HepG2 (cell line): Measurements from ENCODE around the gene MRPS34. TPM values are rescaled to one million over a fixed set of nuclear protein-coding genes. Genes with fewer than 3 reads are reported as not detected.
A peak's percentile ranks its signal among the peaks of the same experiment; 100 is the strongest.

Experiments
- BCL6 ChIP-seq: IDR thresholded peaks from 2 replicates; pipeline ENCODE4 v1.6.1; 2016; ENCODE audit warnings: missing genetic modification reagents, missing compliant biosample characterization
- CBX2 ChIP-seq, 2 experiments: fragments of 200-600 bp in 1 of 2; sonication (generic); formaldehyde crosslinking in 1 of 2; IDR thresholded peaks; 2 replicates each; pipeline versions ENCODE4 v1.7.0 to v1.8.1; 2018 to 2022; ENCODE audit warnings: low read depth in 2 of 2, low read length in 1 of 2, mild to moderate bottlenecking in 1 of 2, missing genetic modification reagents in 1 of 2
- DNMT3B ChIP-seq: conservative IDR thresholded peaks from 2 replicates; pipeline ENCODE4 v1.6.1; 2016; ENCODE audit warnings: missing biosample characterization, control low read depth
- HMGA1 ChIP-seq: sonication (generic); formaldehyde crosslinking; conservative IDR thresholded peaks from 2 replicates; pipeline ENCODE4 v1.4.0; 2020; ENCODE audit warnings: missing genetic modification reagents
- KAT8 ChIP-seq: IDR thresholded peaks from 2 replicates; pipeline ENCODE4 v1.6.1; 2016; ENCODE audit warnings: missing genetic modification reagents, missing compliant biosample characterization
- NFKBIZ ChIP-seq: IDR thresholded peaks from 2 replicates; pipeline ENCODE4 v1.6.1; 2018; ENCODE audit warnings: missing genetic modification reagents, missing compliant biosample characterization
- PREB ChIP-seq: sonication (generic); formaldehyde crosslinking; IDR thresholded peaks from 2 replicates; pipeline ENCODE4 v1.4.0; 2020; ENCODE audit warnings: missing genetic modification reagents
- REST ChIP-seq, 2 experiments: IDR thresholded peaks; 2 replicates each; pipeline ENCODE4 v1.6.1; 2011 to 2012; ENCODE audit warnings: low read length in 2 of 2, borderline replicate concordance in 1 of 2, low read depth in 1 of 2, mild to moderate bottlenecking in 1 of 2, moderate library complexity in 1 of 2
- SNAPC5 ChIP-seq: sonication (generic); formaldehyde crosslinking; IDR thresholded peaks from 2 replicates; pipeline ENCODE4 v1.8.1; 2023; ENCODE audit warnings: mild to moderate bottlenecking, missing genetic modification reagents, borderline replicate concordance
- SP1 ChIP-seq, 2 experiments: fragments of 450-650 bp in 1 of 2; sonication (generic) in 1 of 2; formaldehyde crosslinking in 1 of 2; IDR thresholded peaks; 2 replicates each; pipeline versions ENCODE4 v1.4.0 to v1.6.1; 2016 to 2020; ENCODE audit warnings: missing genetic modification reagents in 1 of 2
- YY1 ChIP-seq: IDR thresholded peaks from 2 replicates; pipeline ENCODE4 v1.6.1; 2011; ENCODE audit warnings: low read length, low read depth, moderate library complexity, mild to moderate bottlenecking; ENCODE audit not compliant: insufficient read depth, insufficient replicate concordance
- ZFP36L2 ChIP-seq: sonication (generic); formaldehyde crosslinking; IDR thresholded peaks from 2 replicates; pipeline ENCODE4 v1.4.0; 2020; ENCODE audit warnings: missing genetic modification reagents
- ZMYM3 ChIP-seq: sonication (generic); formaldehyde crosslinking; IDR thresholded peaks from 2 replicates; pipeline ENCODE4 v1.5.1; 2020; ENCODE audit warnings: mild to moderate bottlenecking, missing genetic modification reagents
- ZNF362 ChIP-seq: sonication (generic); formaldehyde crosslinking; IDR thresholded peaks from 2 replicates; pipeline ENCODE4 v1.4.0; 2020; ENCODE audit warnings: missing genetic modification reagents, mild to moderate bottlenecking, borderline replicate concordance
- ZNF512B ChIP-seq: sonication (generic); formaldehyde crosslinking; IDR thresholded peaks from 2 replicates; pipeline ENCODE4 v1.5.1; 2020; ENCODE audit warnings: missing genetic modification reagents, mild to moderate bottlenecking, borderline replicate concordance
- ZNF546 ChIP-seq: sonication (generic); formaldehyde crosslinking; conservative IDR thresholded peaks from 2 replicates; pipeline ENCODE4 v1.8.1; 2023; ENCODE audit warnings: mild to moderate bottlenecking, missing genetic modification reagents
- polyA plus RNA-seq, 8 experiments: library from polyadenylated mRNA; depleted of rRNA in 3 of 8; stranded (reverse) in 7 of 8; unstranded in 1 of 8; fragments of >200 nt; fragmentation: Illumina TruSeq in 4 of 8; extraction: Trizol in 4 of 8; gene quantifications; 2 replicates each; pipeline versions ENCODE4 v1.2.1 to v1.2.3, GENCODE V29; 2011 to 2016; ENCODE audit warnings: low read depth in 4 of 8, missing spikeins in 1 of 8, mixed read lengths in 1 of 8; ENCODE audit not compliant: insufficient read depth in 1 of 8
- total RNA-seq, 5 experiments: library from RNA; depleted of rRNA; stranded (reverse); fragments of >200 nt; fragmentation: Illumina TruSeq; extraction: Trizol; gene quantifications; 2 replicates each; pipeline ENCODE4 v1.2.3, GENCODE V29; 2016; ENCODE audit warnings: low read depth in 1 of 5

Gene MRPS34
- total and polyA plus RNA-seq, 2 of the 13 experiments (the other 11 are each of a cell fraction or from before 2014, with no cell fraction given): 63.5 to 131 TPM

GRCh38 chr16:1772908-1773702 is at the start of gene MRPS34 (continued):
- no peak for TF ChIP-seq ZNF512B (CRISPR knock-in tag)
- peak; percentile 49; the same call in 1 of the 2 replicates for TF ChIP-seq NFKBIZ
- TF ChIP-seq ZNF362 (CRISPR knock-in tag): no peak; the same call in 1 of the 2 replicates
- TF ChIP-seq CBX2 (IDR thresholded peaks at IDR 0.05; ENCODE audit: low read depth, low read length): no peak
- TF ChIP-seq CBX2 (CRISPR knock-in tag; IDR thresholded peaks at IDR 0.05; ENCODE audit: low read depth): no peak
- peak; percentile 45 for TF ChIP-seq BCL6 (CRISPR knock-in tag)
- no peak for TF ChIP-seq HMGA1 (CRISPR knock-in tag)
- peak in 1 of 2 experiments; percentile 24; a peak in 1 of 4 replicates for TF ChIP-seq REST (IDR thresholded peaks at IDR 0.05; ENCODE audit: borderline replicate concordance in 1 of 2, low read depth in 1 of 2, low read length in 2 of 2)
- peak; percentile 94 for TF ChIP-seq KAT8 (CRISPR knock-in tag)
- TF ChIP-seq SNAPC5 (CRISPR knock-in tag): no peak
- TF ChIP-seq ZMYM3 (CRISPR knock-in tag): no peak; the same call in 1 of the 2 replicates
- no peak for TF ChIP-seq SP1 (IDR thresholded peaks at IDR 0.05)
- peak; percentile 80 for TF ChIP-seq SP1 (CRISPR knock-in tag; IDR thresholded peaks at IDR 0.05)
- TF ChIP-seq PREB (CRISPR knock-in tag): no peak
- no peak for TF ChIP-seq ZFP36L2 (CRISPR knock-in tag)
- no peak for TF ChIP-seq DNMT3B (CRISPR knock-in tag)
- TF ChIP-seq YY1: peak; percentile 95
- TF ChIP-seq ZNF546 (CRISPR knock-in tag): no peak; the same call in 1 of the 2 replicates
